Measurements from ENCODE around the gene ZNF57.

DNA sequence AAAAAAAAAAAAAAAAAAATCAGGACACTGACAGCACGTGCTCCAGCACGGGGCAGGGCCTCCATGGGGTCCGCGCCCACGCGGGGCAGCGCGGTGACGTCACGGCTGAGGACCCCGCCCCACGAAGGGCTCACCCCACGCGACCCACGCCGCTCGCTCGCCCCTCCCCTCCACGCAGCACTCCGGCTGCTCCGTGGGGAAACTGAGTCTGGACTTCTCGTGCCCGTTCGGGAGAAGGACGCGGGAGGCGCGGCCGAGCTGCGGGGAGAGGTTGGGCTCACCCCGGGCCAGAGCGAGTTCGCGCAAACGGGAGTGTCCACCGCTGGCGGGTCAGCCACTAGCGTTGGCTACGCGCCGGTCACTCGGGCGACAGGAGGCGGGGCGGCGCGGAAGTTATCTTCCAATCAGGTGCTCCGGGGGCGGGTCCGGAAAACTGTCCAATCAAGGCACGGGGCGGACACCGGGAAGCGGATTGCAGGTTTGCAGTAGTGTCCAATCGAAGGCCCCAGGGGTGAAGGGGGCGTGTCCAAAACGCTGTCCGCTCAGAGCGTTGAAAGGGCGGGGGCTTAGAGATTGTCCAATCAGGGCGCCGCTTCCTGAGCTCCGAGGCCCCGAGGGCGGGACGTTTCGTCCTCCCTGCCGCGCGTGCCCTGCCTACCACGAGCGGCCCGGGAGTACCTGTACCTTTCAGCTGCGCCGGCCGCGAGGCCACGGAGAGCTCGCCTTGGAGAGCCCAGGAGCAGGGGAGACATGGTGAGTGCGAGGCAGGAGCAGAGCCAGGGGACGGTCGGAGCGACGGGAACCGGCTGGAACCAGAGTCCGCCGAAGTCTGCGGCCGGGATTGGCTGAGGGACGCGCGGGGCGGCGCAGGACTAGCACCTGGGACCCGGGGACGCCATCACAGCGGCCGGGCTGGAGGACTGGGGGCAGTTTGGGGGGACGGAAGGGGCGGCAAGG, at the start of gene ZNF57:
- TF ChIP-seq CTCF (conservative IDR thresholded peaks at IDR 0.05; ENCODE audit: low read depth, low read length) (no peak), EZH2 (IDR thresholded peaks at IDR 0.05; ENCODE audit: low read length, unreplicated experiment) (no peak), EZH2phosphoT487 (IDR thresholded peaks at IDR 0.05; ENCODE audit: borderline replicate concordance, low read length) (no peak)
